Right ventricle myocardium inferior (tissue), 1 donor: Measurements from ENCODE around the gene TM9SF4. TPM values are rescaled to one million over a fixed set of nuclear protein-coding genes. Genes with fewer than 3 reads are reported as not detected.

Experiments
- ATAC-seq: fragments of 200-7000 bp; cut with Tn5 transposase; one replicate; pipeline ENCODE4 v1.9.1; 2020; ENCODE audit warnings: mild to moderate bottlenecking, moderate library complexity
- DNase-seq: peaks from one replicate; pipeline ENCODE4 v3.0.0; 2021; ENCODE audit errors: missing footprints
- intact Hi-C: fragments of 100-400 bp; cut with DNase I; formaldehyde crosslinking; loops from one replicate; pipeline ENCODE4 v1.11.0; 2022
- total RNA-seq: library from RNA; stranded (reverse); fragmentation: NEBNext Ultra II Directional; extraction: Animal tissue kit (Norgen Biotek cat#: 25700); gene quantifications from one replicate; pipeline ENCODE4 v1.2.1, GENCODE V29; 2021
- donor health status: DM: no; HTN: yes; CAD: no; lungs with severe emphysema.

The TM9SF4 gene
- total RNA-seq, 1 donor from 2014 or later, result 25.3 TPM

DNA sequence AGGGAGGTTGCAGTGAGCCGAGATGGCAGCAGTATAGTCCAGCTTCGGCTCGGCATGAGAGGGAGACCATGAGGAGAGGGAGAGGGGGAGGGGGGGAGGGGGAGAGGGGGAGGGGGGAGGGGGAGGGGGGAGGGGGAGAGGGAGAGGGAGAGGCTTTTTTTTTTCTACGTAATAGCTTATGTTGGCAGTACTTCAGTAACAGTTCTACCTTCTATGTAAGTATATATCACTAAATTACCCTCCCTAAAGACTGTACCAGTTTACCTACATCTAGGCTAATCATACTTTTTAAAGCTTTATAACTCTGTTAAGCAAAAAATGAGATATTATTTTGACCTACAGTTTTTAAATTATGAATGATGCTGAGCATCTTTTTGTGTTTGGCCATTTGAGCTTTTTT, 13.6 kb downstream of the TM9SF4 start:
- no peak for DNase-seq
- intact Hi-C loops, result no loop called here
- no peak for ATAC-seq

DNA sequence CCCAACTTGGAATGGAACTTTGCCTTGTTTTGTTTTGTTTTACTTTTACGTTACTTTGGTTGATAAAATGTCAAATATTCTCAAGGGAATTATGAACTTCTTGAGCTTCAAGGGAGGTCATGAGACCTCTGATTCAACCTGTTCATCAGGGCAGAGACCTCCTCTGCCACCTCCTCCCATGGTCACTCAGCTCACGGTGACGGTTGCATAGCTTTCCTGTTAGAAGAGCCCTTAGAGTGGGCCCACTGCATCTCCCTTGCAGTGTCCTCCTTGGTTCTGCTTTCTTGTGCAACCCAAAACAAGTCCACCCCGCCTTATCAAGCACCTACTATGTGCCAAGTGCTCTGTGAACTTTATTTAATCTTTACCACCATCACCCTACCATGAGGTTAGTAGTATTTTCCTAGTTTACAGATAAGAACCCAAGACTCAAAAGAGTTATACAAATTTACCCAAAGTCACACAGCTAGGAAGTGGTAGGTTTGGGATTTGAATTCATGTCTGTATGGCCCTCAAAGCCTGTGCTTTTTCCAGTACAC, 15.5 kb downstream of the TM9SF4 start:
- ATAC-seq (no peak), DNase-seq (no peak)
- intact Hi-C loops, result no loop called here

DNA sequence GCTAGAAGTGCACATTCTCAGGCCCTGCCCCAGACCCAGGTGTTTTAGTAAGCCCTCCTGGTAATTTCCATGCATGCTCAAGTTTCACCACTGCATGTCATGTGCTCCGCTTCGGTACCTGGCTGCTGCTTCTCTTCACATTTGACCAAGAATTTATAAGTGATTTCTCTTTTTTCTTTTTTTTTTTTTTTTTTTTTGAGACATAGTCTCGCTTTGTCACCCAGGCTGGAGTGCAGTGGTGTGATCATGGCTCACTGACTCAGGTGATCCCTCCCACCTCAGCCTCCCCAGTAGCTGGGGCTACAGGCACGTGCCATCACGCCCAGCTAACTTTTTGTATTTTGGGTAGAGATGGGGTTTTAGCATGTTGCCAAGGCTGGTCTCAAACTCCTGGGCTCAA, 16.0 kb downstream of the TM9SF4 start:
- no peak for ATAC-seq

DNA sequence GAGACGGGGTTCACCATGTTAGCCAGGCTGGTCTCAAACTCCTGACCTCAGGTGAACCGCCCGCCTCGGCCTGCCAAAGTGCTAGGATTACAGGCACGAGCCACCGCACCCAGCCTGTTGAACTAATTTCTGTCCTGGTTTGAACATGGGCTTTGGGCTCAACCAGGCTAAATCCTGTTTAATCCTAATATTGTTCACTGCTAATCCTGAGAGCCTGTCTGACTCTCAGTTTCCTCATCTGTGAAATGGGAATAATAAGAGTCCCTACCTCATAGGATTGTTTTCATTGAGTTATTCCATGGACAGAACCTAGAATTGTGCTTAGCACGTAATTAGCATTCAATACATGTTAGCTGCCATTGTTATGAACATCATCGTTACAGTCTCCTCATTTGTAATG, 17.4 kb downstream of the TM9SF4 start:
- intact Hi-C loops, result no loop called here
- ATAC-seq (no peak), DNase-seq (no peak)

More for the DNA sequence above, 16.0 kb downstream of the TM9SF4 start:
- intact Hi-C loops, result no loop called here
- no peak for DNase-seq

DNA sequence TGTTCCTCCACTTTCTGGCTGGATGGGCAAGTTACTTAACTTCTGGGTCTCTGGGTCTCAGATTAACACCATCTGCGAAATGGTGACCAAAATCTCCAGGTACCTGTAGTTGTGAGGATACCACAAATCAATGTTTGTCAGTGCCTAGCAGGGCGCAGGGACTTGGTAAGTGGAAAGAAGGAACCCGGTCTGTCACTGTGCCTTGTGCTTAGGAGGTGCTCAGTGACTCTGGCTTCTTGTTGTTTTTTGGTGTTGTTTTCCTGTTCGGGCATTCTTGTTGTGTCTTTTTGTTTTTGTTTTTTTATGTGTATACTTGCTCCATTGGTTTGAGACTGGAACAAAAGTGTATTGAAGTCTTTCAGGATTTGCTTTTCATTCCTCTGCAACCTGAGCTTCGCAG, 17.8 kb downstream of the TM9SF4 start:
- intact Hi-C loops, result no loop called here
- ATAC-seq (no peak), DNase-seq (no peak)

DNA sequence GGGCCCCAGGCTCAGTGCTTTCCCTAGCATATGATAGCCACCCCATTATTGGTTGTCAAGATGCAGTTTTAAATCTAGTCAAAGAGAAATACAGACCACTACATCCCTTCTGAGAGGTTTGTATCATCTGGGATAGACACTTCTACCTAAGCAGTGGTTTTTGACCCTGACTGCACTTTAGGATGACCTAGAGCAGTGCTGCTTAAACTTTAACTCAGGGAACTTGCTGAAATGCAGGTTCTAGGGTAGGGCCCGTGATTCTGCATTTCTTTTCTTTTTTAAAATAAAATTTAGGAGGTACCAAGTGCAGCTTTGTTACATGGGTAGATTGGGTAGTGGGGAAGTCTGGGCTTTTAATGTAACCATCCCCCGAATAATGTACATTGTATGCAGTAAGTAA, 18.7 kb downstream of the TM9SF4 start:
- ATAC-seq (no peak), DNase-seq (no peak)
- intact Hi-C loops, result no loop called here

DNA sequence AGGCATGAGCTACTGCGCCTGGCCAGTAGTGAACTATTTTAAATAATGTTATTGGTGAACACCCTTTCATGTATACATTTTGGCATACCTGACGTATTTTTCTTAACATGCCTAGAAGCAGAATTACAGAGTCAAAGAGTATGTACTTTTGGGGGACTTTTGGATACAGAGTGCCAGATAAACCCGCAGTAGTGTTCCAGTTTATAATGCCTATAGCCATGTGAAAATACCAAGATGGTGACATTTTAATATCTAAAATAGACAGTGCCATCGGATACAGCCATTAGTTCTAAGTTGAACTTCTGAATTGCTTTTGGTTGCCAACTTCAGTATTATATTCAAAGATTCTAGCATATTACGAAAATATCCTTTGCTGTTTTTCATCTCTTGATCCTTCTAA, 20.3 kb downstream of the TM9SF4 start:
- intact Hi-C loops, result no loop called here
- DNase-seq, result no peak
- no peak for ATAC-seq

DNA sequence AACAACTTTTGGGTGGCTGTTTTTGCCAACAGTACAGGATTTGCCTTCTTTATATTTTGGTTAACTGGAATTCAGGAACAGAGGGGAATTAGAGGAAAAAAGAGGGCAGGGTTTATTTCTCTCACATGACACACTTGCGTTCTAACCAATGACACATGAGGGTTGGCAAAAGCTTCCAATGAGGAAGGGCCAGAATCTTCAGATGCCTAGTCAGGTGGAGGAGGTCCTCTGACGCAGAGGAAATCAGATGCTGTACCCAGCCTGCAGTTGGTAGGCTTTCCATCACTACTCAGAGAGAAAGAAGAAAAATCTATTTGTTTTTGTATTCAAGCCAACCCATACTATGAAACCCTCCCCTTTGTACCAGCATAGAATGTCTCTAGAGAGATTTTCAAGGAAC, 20.8 kb downstream of the TM9SF4 start:
- DNase-seq, result no peak
- ATAC-seq, result no peak
- intact Hi-C loops, result no loop called here

DNA sequence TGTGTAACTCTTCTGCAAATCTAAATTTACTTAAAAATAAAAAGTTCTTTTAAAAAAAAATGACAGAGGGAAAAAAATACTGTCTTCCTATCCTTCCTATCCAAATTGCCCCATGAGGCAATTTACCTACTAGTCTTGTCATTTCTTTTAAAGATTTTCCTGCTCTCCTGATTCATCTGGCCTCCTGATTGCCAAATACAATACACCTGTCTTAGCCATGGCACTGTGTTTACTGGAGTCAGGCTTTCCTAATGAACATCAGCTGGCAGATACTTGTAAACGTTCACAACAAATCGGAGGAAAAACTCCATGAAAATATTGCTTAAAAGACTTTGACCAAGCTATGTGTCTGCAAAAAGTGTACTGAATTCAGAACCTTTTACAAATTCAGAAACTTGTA, 21.5 kb downstream of the TM9SF4 start:
- no peak for DNase-seq
- intact Hi-C loops, result no loop called here

DNA sequence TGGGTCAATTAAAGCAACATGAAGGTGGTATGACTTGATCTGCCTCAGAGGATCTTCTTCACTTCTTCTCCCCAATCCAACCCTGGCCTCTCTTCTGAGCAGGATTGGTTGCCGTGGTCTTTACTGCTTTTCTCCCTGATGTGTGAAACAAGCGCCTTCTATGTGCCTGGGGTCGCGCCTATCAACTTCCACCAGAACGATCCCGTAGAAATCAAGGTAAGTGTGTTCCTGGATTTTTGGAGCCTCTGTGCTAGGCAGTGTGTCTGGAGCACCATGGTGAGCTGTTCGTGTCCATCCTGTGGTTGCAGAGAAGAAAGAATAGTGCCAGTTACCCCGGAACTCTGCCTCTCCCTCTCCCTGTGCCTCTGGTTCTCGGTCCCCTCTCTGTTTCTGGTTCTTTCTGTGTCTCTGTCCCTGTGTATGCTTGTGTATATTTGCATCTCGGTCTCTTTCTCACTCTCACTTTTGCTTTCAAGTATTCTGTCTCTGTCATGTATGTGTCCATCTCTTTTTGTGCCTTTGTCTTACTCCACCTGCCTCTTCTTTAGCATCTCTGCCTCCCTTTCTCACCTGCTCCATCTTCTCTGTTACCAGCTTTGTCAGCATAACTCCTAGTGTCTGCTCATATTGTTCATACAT, 23.5 kb downstream of the TM9SF4 start:
- no peak for ATAC-seq
- no peak for DNase-seq
- intact Hi-C loops, result no loop called here

More for the DNA sequence above, 21.5 kb downstream of the TM9SF4 start:
- no peak for ATAC-seq

DNA sequence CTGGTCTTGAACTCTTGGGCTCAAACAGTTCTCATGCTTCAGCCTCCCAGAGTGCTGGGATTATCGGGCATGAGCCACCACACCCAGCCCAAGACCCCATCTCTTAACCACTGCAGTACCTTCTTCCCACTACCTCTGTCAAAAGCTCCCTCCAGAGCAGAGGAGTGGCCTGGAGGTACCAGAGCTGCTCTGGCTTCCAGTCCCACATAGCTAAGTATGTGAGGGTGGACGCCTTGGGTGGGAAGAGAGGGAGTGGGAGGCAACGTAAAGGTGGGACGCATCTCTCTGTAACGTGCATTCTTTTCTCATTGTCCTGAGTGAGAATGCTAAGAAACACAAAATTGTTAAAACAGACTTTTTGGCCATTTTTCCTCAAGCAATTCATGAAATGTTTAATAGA, 24.5 kb downstream of the TM9SF4 start:
- ATAC-seq (no peak), DNase-seq (no peak)
- intact Hi-C loops, result no loop called here

DNA sequence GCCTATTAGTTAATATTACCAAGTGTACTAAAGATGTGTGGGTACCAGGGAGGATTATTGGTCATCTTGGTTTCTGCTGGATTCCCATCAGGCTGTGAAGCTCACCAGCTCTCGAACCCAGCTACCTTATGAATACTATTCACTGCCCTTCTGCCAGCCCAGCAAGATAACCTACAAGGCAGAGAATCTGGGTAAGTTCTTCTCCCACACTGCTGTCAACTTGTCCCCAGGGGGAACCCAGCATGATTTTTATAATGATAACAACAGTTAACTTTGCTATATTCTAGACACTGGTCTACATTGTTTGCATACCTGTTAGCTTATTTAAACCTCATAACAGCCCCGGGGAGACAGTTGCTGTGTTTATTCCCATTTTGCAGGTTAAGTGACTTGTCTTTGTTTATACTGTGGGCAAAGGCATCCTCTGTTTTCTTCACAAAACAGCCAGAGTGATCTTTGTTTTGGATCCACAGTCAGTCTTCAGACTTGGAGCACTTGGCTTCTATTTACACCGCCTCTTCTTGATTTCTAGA, 26.5 kb downstream of the TM9SF4 start:
- intact Hi-C loops, result no loop called here
- no peak for DNase-seq
- ATAC-seq, result no peak

DNA sequence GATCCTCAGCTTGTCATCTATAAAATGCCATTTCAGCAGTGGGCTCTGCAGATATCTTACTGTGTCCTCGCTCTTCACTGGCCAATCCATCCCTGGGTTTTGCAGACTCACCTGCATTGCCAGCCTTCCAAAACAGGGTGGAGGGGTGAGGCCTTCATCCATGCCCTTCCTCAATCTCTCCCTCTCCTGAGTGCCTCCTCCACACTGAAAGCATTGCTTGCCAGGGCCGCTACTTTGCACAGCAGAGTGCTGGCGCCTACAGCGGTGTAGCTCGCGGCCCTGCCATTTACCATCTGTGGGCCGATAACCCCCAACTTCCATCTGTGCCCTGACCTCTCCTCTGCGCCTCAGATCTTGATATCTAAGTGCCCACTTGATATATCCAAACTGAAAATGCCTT, 29.4 kb downstream of the TM9SF4 start:
- DNase-seq (no peak), ATAC-seq (no peak)
- intact Hi-C loops, result no loop called here

DNA sequence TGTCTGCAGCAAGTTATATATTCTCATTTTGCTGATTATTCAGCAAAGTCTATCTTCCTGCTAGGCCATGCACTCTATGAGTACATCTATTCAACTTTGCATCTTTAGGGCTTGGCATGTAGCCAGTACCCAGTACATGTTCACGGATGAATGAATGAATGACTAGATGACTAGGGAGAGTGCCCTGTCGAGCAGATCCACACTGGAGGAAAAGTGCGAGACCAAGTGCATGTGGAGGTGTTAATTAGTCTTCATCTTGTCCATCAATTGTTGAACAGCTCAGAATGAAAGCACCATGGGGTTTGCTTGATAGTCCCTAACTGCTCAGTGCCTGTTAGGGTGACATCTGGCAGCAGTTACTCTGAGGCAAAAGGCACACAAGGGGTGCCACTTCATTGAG, 30.4 kb downstream of the TM9SF4 start:
- intact Hi-C loops, result no loop called here
- ATAC-seq, result no peak
- no peak for DNase-seq

DNA sequence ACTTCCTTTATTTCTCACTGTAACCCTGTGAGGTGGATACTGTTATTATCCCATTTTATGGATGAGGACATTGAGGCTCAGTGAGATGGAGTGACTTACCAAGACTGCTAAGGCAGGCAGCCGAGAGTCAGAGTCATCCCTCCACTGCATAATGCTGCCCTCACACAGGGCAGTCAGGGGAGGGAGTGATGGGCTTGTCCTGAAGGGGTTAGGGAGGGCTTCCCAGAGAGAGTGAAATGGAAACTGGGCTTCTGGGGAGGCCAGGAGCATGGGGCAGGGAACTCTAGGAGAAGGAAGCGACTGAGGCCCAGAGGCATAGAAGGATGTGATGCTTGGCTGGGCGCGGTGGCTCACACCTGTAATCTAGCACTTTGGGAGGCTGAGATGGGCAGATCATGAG, 31.1 kb downstream of the TM9SF4 start:
- DNase-seq (no peak), ATAC-seq (no peak)
- intact Hi-C loops, result no loop called here

DNA sequence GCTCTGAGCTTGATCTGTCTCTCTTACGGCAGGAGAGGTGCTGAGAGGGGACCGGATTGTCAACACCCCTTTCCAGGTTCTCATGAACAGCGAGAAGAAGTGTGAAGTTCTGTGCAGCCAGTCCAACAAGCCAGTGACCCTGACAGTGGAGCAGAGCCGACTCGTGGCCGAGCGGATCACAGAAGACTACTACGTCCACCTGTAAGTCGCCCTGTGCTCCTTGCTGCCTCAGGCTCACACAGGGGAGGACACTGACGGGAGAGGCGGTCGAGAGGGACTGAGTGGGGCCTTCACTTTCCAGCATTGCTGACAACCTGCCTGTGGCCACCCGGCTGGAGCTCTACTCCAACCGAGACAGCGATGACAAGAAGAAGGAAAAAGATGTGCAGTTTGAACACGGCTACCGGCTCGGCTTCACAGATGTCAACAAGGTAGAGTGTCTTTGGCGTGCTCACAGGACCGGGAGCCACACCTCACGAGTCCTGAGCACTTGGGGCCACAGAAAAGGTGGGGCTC, 32.0 kb downstream of the TM9SF4 start:
- DNase-seq, result no peak
- no peak for ATAC-seq
- intact Hi-C loops, result no loop called here

DNA sequence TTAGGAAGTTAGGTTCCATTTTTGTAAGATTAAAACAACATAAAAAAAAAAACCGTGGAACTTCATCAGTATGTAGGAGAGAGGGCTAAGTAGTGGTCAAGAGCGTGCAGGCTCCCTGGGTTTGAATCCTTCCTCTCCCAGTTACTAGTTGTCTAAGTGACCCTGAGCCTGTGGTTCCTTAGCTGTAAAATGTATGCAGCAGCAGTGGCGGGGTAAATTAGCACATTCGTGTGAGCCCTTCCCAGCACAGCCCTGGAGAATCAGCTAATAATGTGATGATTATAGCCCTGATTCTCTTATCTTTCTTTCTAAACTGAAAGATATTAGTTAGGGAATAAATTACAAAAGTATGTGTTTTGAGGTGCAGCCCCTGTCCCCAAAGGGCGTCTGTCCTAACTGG, 32.6 kb downstream of the TM9SF4 start:
- intact Hi-C loops, result no loop called here

DNA sequence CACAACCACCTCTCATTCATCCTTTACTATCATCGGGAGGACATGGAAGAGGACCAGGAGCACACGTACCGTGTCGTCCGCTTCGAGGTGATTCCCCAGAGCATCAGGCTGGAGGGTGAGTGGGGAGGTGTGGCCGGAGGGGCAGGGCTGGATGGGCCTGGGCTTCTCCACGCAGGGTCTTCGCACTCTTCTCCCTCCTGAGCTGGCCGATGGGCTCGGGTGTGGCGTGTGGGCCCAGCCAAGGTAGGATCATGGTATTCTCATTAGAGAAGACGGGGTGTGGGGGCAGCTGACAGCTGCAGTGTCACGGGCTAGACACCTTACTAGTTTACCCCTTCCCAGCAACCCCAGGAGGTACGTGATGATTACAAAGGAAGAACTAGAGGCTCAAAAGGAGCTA, 33.5 kb downstream of the TM9SF4 start:
- intact Hi-C loops, result no loop called here
- no peak for DNase-seq
- ATAC-seq, result no peak

More for the DNA sequence above, 32.6 kb downstream of the TM9SF4 start:
- DNase-seq, result no peak
- no peak for ATAC-seq

DNA sequence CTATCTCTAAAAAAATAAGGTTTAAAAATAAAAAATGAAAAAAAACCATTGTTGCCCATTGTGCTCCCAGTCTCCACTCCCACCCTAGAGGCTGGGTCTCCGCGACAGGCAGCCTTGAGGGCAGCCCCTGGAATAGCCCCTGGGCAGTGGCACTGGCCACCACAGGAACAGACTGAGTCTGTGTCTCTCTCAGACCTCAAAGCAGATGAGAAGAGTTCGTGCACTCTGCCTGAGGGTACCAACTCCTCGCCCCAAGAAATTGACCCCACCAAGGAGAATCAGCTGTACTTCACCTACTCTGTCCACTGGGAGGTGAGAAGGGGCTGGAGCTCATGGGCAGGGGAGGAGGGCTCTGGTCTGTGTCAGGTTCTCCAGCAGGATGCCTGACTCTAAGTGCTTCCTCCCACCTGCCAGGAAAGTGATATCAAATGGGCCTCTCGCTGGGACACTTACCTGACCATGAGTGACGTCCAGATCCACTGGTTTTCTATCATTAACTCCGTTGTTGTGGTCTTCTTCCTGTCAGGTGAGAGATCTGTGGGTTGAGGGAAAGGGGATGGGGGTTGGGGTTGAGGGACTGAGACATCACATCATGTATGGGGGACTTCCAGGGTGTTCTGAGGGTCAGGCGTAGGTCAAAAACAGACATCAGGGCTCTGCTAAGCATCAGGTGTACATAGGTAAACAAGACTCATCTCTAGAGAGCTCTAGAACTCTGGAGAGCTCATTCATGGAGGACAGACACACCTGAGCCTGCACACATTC, 35.6 kb downstream of the TM9SF4 start:
- ATAC-seq (no peak), DNase-seq (no peak)
- intact Hi-C loops, result no loop called here

DNA sequence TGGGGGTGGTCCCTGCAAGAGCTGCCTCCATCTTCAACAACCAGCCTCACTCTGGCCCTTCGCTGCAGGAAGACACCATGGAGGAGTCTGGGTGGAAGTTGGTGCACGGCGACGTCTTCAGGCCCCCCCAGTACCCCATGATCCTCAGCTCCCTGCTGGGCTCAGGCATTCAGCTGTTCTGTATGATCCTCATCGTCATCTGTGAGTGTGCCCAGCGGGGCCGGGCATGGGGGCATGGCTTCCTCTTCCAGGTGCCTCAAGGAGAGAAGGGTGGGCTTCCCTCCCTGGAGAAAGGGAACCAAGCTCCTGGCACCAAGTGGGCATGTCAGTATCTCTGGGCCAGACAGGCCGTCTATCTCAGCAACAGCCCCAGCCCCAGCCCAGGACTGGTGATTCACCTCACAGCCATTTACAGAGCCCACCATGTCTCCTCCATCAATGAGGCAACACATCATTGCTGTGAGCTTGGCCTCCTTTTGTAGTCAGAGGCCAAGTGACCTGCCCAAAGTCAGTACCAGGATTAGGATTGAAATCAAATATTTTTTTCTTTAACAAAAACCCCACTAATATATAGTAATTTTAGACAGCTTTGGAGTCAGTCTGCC, 40.2 kb downstream of the TM9SF4 start:
- DNase-seq (no peak), ATAC-seq (no peak)
- intact Hi-C loops, result no loop called here
